Ascending aorta (tissue), 2 donors: Measurements from ENCODE around the gene TTC16. TPM values are rescaled to one million over a fixed set of nuclear protein-coding genes. Genes with fewer than 3 reads are reported as not detected.
A peak's percentile ranks its signal among the peaks of the same experiment; 100 is the strongest.

ENCODE experiments used
- DNase-seq, 2 donors: peaks; one replicate each; pipeline ENCODE4 v3.0.0-alpha.2; 2019; ENCODE audit warnings: low spot score in 2 of 2
- H3K27ac ChIP-seq, 2 donors: fragments of 200-600 bp; sonication (generic); one replicate each; pipeline ENCODE4 v1.5.1; 2016 to 2017; ENCODE audit warnings: mild to moderate bottlenecking in 1 of 2
- H3K27me3 ChIP-seq: fragments of 200-600 bp; sonication (generic); one replicate; pipeline ENCODE4 v1.5.1; 2017
- H3K36me3 ChIP-seq, 2 donors: fragments of 200-600 bp; sonication (generic); one replicate each; pipeline ENCODE4 v1.5.1; 2016
- H3K4me1 ChIP-seq, 2 donors: fragments of 200-600 bp; sonication (generic); one replicate each; pipeline ENCODE4 v1.5.1; 2016 to 2017; ENCODE audit warnings: mild to moderate bottlenecking in 1 of 2
- H3K4me3 ChIP-seq, 2 donors: fragments of 200-600 bp; sonication (generic); one replicate each; pipeline ENCODE4 v1.5.1; 2016 to 2017; ENCODE audit warnings: mild to moderate bottlenecking in 1 of 2
- H3K9me3 ChIP-seq, 2 donors: fragments of 200-600 bp; sonication (generic); one replicate each; pipeline ENCODE4 v1.5.1; 2016
- CTCF ChIP-seq, 3 experiments: fragments of 200-600 bp in 2 of 3; fragments of 450-650 bp in 1 of 3; sonication (generic) in 2 of 3; IDR thresholded peaks; one replicate each; pipeline ENCODE4 v1.5.1; 2016 to 2019; ENCODE audit warnings: antibody characterized with exemption in 3 of 3, mild to moderate bottlenecking in 1 of 3, moderate library complexity in 1 of 3
- intact Hi-C: fragments of 100-400 bp; cut with DNase I; formaldehyde crosslinking; loops from one replicate; pipeline ENCODE4 v1.15.1; 2023
- total RNA-seq: library from RNA; depleted of rRNA; stranded (reverse); fragments of >200 nt; gene quantifications from one replicate; pipeline ENCODE4 v1.1.0, GENCODE V29; 2016

TTC16 gene
- total RNA-seq, 1 donor from 2014 or later = not detected

- DNase-seq = no peak
- TF ChIP-seq CTCF (IDR thresholded peaks at IDR 0.05) = no peak
- H3K27me3 ChIP-seq = no peaks in the 10 kb centered on the region
- intact Hi-C loops = no loop called here
- no peaks in the 10 kb centered on the region for H3K36me3 ChIP-seq
- no peak overlapping the region for H3K27ac ChIP-seq
- peaks cover 3 to 8% of the 10 kb centered on the region in 2 donors for H3K4me1 ChIP-seq
- no peaks in the 10 kb centered on the region for H3K9me3 ChIP-seq
- H3K4me3 ChIP-seq = no peak overlapping the region
Observed at GRCh38 chr9:127773981-127774380, 58.1 kb downstream of the TTC16 start.

- H3K36me3 ChIP-seq = no peaks in the 10 kb centered on the region
- peak overlapping the region in 1 of 2 donors; percentile 31 for H3K4me3 ChIP-seq
- no peaks in the 10 kb centered on the region for H3K9me3 ChIP-seq
- no peak overlapping the region for H3K27ac ChIP-seq
- no peak for TF ChIP-seq CTCF (IDR thresholded peaks at IDR 0.05)
- H3K27me3 ChIP-seq = no peaks in the 10 kb centered on the region
- no peak for DNase-seq
- H3K4me1 ChIP-seq = no peaks in the 10 kb centered on the region
- intact Hi-C loops = no loop called here
Observed at GRCh38 chr9:127776195-127776923, 60.5 kb downstream of the TTC16 start.

- intact Hi-C loops = no loop called here
- H3K27me3 ChIP-seq = no peaks in the 10 kb centered on the region
- H3K4me3 ChIP-seq = peak overlapping the region in 1 of 2 donors; percentile 31
Observed at GRCh38 chr9:127776924-127777289, 61.0 kb downstream of the TTC16 start.

GRCh38 chr9:127777368-127777980 is 61.6 kb downstream of the TTC16 start:
- intact Hi-C loops = no loop called here
- no peak for TF ChIP-seq CTCF (IDR thresholded peaks at IDR 0.05)
- Histone ChIP-seq H3K4me3 (peak overlapping the region in 1 of 2 donors; percentile 27), H3K9me3 (no peaks in the 10 kb centered on the region), H3K27ac (no peak overlapping the region), H3K4me1 (no peaks in the 10 kb centered on the region), H3K27me3 (no peaks in the 10 kb centered on the region), H3K36me3 (no peaks in the 10 kb centered on the region)
- DNase-seq = no peak

More at GRCh38 chr9:127776924-127777289, 61.0 kb downstream of the TTC16 start:
- no peaks in the 10 kb centered on the region for H3K36me3 ChIP-seq
- no peaks in the 10 kb centered on the region for H3K4me1 ChIP-seq
- H3K27ac ChIP-seq = no peak overlapping the region
- no peak for DNase-seq
- H3K9me3 ChIP-seq = no peaks in the 10 kb centered on the region
- TF ChIP-seq CTCF (IDR thresholded peaks at IDR 0.05) = no peak

GRCh38 chr9:127778280-127779135 is 62.6 kb downstream of the TTC16 start, which contains the start of gene SH2D3C:
Gene SH2D3C (minus strand): TSS chr9:127778666. CDS start chr9:127778627, 39 bp downstream.
- intact Hi-C loops = no loop called here
- H3K27ac ChIP-seq = no peak within 1 kb of the TSS

More at GRCh38 chr9:127778280-127779135, 62.6 kb downstream of the TTC16 start, which contains the start of gene SH2D3C:
- H3K9me3 ChIP-seq = no peaks in the 10 kb centered on the region
- no peaks in the 10 kb centered on the region for H3K36me3 ChIP-seq
- no peak for TF ChIP-seq CTCF (IDR thresholded peaks at IDR 0.05)
- peak within 1 kb of the TSS in 1 of 2 donors; percentile 27 for H3K4me3 ChIP-seq
- DNase-seq = no peak
- no peaks in the 10 kb centered on the region for H3K4me1 ChIP-seq
- no peaks in the 10 kb centered on the region for H3K27me3 ChIP-seq
